Measurements from ENCODE around the gene BCL2.

BCL2 gene

GRCh38 chr18:63089041-63089440 is 230.5 kb downstream of the BCL2 start:
- TF ChIP-seq CTCF (IDR thresholded peaks at IDR 0.05; ENCODE audit: low read depth, low read length, missing control alignments) = no peak
- in situ Hi-C loops (cut with HindIII; ENCODE audit: low sequenced_read_pairs) = no loop called here
- no peak overlapping the region for H3K4me3 ChIP-seq (ENCODE audit: low read depth, low read length)
- DNase-seq (ENCODE audit: low read depth) = no peak

GRCh38 chr18:63088262-63088661 is 231.3 kb downstream of the BCL2 start:
- H3K4me3 ChIP-seq (ENCODE audit: low read depth, low read length) = no peak overlapping the region
- DNase-seq (ENCODE audit: low read depth) = no peak
- no peak for TF ChIP-seq CTCF (IDR thresholded peaks at IDR 0.05; ENCODE audit: low read depth, low read length, missing control alignments)
- in situ Hi-C loops (cut with HindIII; ENCODE audit: low sequenced_read_pairs) = no loop called here

- no peak for TF ChIP-seq CTCF (IDR thresholded peaks at IDR 0.05; ENCODE audit: low read depth, low read length, missing control alignments)
- no peak for DNase-seq (ENCODE audit: low read depth)
- in situ Hi-C loops (cut with HindIII; ENCODE audit: low sequenced_read_pairs) = no loop called here
- no peak overlapping the region for H3K4me3 ChIP-seq (ENCODE audit: low read depth, low read length)
Observed at GRCh38 chr18:63087421-63088230, 231.9 kb downstream of the BCL2 start.

GRCh38 chr18:63085611-63086010 is 234.0 kb downstream of the BCL2 start:
- no peak for DNase-seq (ENCODE audit: low read depth)
- no peak for TF ChIP-seq CTCF (IDR thresholded peaks at IDR 0.05; ENCODE audit: low read depth, low read length, missing control alignments)
- H3K4me3 ChIP-seq (ENCODE audit: low read depth, low read length) = no peak overlapping the region
- in situ Hi-C loops (cut with HindIII; ENCODE audit: low sequenced_read_pairs) = no loop called here

- no peak for DNase-seq (ENCODE audit: low read depth)
- in situ Hi-C loops (cut with HindIII; ENCODE audit: low sequenced_read_pairs) = no loop called here
- H3K4me3 ChIP-seq (ENCODE audit: low read depth, low read length) = no peak overlapping the region
- TF ChIP-seq CTCF (IDR thresholded peaks at IDR 0.05; ENCODE audit: low read depth, low read length, missing control alignments) = no peak
Observed at GRCh38 chr18:63084219-63084618, 235.3 kb downstream of the BCL2 start.

GRCh38 chr18:63083555-63083954 is 236.0 kb downstream of the BCL2 start:
- TF ChIP-seq CTCF (IDR thresholded peaks at IDR 0.05; ENCODE audit: low read depth, low read length, missing control alignments) = no peak
- no peak for DNase-seq (ENCODE audit: low read depth)
- in situ Hi-C loops (cut with HindIII; ENCODE audit: low sequenced_read_pairs) = no loop called here
- H3K4me3 ChIP-seq (ENCODE audit: low read depth, low read length) = no peak overlapping the region

Data from astrocyte of the cerebellum (primary cell).